HG03060 (cell line): ENCODE data around the gene IL1B.
"Not testable (repeated sequence)": the region's sequence is repeated elsewhere in the genome, so short reads cannot be mapped to it uniquely, and the experiment has no call there.

ENCODE experiments used
- ATAC-seq: cut with Tn5 transposase; IDR thresholded peaks from one replicate; pipeline ENCODE4 v1.9.1; 2021; ENCODE audit warnings: low read depth, moderate number of reproducible peaks; ENCODE audit not compliant: unreplicated experiment

The IL1B gene

DNA sequence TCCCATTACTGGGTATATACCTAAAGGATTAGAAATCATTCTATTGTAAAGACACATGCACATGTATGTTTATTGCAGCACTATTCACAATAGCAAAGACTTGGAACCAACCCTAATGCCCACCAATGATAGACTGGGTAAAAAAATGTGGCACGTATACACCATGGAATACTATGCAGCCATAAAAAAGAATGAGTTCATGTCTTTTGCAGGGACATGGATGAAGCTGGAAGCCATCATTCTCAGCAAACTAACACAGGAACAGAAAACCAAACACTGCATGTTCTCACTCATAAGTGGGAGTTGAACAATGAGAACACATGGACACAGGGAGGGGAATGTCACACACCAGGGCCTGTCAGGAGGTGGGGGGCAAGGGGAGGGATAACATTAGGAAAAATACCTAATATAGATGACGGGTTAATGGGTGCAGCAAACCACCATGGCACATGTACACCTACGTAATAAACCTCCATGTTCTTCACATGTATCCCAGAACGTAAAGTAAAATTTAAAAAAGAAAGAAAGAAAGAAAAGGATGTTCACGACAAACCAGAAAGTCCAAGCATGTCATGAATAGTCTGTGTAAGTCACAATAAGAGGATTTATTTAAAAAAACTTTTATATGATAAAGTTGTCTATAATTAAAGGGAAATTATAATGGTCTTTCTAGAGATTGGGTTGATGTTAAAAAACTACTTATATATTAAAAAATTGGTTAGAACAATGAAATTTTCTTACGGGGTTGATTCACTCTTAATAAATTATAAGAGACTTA is 23.0 kb upstream of the IL1B start:
- not testable (repeated sequence) for ATAC-seq

DNA sequence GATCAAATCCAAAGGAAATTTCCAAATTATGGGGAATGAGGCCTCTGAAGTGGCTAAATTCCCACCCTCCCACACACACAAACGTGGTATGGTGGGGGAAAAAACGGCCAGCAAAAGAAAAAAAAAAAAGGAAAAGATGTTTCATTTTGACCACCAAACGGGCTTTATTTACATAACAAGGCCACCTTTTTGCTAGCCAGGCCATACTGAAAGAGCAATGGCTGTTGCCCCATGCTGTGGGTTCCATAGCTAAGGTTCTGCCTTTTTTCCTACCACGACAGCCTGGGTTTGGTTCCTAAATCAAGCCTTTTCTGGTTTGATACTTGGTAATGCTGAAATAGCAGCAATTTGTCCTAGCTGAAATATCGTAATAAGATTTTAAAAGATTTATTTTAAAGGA is 14.0 kb upstream of the IL1B start:
- no peak for ATAC-seq

DNA sequence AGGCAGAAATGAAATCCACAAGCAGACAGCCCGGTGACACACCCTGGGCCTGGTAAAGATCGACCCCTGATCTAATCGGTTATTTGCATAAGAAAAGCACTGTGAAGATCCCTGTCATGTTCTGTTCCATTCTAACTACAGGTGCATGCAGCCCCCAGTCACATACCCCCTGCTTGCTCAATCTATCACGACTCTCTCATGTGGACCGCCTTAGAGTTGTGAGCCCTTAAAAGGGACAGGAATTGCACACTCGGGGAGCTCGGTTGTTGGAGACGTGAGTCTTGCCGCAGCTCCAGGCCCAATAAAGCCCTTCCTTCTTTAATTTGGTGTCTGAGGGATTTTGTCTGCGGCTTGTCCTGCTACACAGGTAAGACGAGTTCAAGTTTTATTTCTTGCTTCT is 13.4 kb upstream of the IL1B start:
- no peak for ATAC-seq

DNA sequence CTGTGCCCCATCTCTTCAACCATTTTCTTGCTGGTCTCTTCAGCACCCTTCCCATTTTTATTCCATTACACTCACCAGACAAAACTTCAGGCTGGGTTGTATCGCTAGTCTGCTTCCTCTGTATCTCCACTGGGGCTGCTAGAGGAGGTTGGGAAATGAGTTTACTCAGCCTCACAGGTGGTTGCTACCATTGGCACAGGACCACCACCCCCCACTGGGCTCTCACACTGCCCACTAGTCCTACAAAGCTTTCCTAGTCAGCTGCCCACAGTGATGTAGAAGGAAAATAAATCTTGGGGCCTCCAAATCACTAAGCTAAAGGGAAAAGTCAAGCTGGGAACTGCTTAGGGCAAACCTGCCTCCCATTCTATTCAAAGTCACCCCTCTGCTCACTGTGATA is 12.3 kb upstream of the IL1B start:
- ATAC-seq, result no peak

DNA sequence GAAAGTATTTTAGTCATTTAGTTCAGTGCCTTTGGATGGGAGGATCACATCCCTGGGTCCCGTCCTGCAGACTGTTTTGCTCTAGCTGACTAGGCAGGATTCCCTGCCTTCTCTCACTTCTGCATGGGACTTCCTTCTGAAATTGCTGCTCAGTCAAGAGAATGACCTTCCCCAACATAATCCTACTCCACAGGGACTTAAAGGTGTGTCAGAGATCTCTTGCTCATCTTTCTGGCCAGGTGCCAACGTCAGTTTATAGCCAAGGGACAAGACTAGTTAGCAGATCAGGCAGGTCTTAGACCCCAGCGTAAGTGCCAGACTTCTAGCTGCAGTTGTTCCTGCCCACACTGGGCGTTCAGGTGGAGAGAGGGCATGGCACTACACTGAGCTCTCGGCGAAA is 9.5 kb upstream of the IL1B start:
- no peak for ATAC-seq

DNA sequence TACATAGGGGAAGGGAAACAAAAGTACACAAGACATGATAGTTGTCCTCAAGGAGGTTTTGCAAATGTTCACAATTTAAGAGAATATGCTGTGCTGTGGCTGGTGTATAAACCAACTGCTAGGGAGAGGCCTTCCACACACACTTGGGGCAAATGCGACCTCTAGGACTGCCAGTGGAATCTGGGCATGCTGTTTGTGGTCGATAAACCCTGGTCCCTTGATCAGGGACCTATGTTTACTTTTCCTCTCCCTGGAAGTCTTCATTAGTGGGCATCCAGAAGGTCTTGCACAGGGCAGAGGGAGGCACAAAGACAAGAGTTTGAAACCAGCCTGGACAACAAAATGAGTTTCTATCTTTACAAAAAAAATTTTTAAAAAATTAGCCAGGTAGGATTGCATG is 7.3 kb upstream of the IL1B start:
- ATAC-seq, result no peak

DNA sequence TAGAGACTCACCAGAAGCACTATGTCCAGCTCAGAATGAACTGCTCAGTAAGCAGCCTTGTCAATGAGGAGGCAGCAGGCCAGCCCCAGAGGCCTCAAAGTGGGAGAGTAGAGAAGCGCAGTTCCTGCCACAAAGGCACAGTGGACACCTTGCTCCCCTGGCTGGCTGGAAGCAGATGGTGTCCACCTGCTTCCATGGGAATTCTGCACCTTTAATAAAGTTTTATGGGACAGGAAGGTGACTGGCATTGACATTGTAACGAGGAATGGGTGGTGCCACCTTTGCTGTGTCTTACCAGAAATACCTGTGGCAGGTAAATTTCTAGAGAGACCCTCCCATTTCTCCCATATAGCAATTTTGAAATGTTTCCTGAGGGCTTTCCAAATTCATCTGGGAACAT is 6.7 kb upstream of the IL1B start:
- no peak for ATAC-seq

DNA sequence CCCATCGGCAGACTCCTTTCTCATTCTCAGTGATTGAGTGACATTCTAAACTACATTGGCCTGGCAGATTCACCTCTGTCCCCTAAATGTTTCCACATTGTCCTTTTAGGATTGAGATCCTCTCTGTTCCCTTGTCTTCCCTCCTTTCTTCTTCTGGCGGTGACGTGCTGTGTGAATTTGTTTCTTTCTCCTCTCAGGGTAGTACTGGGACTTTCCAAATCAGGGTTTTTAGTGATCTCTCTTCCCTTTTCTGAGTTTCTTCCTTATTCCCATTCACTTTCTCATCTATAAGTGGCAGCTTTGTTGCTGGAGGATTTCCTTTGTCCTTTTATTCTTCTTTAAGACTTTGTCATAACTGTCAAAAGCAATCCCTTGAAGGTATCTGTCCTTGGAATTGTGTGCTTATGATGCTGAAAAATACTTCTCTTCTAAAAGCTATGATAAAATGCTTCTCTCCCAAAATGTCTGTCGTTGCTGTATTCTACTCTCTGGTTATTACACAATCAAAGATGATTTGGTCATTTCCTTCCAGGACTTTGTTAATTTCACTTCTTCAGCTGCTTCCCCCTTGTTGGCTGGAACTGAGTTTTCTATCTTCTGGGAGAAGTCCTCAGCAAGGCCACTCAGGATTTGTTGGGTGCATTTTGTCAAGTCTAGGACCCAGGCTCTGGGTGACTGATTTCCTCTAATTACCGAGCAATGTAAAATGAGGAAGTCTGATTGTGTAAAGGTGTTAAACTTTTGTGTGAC is 4.9 kb upstream of the IL1B start:
- no peak for ATAC-seq

DNA sequence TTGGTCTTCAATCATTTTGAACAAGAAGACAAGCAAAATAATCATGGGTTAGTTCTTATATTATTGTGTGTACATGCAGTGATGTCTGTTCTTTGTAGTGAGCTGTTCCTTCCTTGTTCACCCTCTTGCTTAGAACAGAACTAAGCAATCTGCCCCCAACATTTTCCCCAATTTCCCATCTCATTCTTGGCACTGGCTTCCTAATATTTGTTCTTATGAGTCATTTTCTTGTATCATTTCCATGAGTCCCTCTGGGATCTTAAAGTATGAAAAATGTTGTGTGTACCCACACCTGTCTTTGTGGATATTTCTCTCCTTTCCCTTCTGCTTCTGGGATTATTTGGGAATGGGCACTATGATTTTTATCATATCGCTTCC is 3.5 kb upstream of the IL1B start:
- no peak for ATAC-seq

DNA sequence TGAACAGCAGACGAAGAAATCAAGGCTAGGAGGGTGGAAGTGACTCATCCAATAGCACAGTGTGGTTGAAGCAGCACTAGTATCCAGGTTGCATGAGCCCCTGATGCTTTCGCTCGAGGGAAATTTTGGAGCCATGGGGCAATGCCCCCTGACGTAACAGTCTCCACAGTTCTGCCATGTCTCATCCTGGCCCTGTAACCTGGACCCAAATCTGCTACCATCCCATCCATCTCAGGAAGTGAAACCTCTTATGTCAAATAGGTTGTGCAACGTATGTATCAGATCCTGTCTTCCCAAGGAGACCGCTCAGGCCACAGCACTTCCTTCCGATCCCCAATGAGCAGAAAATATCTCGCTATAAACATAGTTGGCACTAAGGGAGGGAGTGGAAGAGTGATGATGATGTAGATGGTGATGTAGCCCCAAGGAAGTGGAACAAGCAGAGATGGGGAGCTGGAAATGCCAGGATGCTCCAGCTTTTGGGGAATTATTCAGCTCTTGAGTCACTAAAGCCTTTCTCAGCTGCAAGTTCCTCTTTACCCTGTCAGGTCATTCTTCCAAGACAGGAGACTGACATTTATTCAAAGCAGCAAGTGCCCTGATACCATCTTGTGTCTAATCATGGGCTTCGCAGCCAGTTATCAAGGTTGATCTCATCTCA is 3.0 kb upstream of the IL1B start:
- ATAC-seq, result no peak

DNA sequence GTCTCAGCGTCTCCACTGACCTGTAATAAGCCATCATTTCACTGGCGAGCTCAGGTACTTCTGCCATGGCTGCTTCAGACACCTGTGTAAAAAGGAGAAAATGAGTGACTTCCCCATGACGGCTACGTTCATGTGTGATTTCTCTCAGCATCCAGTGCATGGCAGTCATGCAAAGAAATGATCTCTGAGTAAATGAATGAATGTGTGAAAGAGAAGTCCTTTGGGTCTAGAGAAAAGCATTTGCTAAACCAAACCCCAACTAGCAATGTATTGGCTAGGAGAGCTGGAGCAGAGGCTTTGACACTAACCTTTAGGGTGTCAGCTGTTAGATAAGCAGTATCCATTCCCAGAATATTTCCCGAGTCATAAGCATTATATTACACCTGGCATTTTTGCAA is 417 bp downstream of the IL1B start:
- ATAC-seq, result no peak

DNA sequence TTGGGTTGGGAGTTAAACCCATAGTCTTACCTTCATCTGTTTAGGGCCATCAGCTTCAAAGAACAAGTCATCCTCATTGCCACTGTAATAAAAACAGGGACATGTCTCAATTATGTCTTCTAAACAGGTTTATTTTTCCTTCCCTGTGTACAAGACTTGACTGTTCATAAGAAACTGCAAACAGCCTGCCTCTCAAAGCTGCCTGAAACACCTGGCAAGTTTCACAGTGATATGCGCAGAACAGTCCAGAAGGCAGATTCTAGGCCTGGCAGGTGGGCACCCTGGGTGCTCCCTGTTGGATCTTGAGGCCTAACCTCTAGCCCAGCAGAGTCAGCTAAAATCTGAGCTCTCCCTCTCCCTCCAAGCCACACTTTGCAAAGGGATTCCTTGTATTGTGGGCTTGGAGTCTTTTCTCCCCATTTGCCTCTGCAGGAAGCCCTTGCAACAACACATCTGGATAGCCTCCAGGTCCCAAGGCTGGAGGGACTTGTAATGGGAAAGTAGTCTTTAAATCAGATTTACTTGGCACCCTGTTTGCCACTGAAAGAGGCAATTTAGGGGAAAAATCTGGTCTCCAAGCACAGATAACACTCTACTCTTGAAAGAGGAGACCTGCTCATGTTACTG is 930 bp downstream of the IL1B start:
- no peak for ATAC-seq

DNA sequence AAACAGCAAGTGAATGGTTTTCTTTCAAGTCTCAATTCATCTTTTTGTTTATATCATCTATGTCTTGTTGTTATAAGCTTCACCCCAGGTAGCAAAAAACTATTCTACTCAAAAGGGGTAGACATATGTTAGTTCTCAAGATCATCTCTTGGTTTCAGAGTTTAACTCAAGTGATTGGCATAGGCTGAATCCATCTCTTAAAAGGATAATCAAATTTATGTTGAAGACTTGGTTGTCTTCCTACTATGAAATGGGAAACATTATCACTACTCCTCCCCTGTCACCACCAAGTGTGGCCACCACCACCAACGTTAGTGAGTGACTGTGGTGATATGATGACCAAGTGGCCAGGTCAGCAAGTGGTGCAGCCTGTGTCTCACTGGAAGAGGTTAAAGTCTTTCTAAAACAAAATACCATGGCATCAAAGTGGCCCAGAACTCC is 1.5 kb downstream of the IL1B start:
- no peak for ATAC-seq

DNA sequence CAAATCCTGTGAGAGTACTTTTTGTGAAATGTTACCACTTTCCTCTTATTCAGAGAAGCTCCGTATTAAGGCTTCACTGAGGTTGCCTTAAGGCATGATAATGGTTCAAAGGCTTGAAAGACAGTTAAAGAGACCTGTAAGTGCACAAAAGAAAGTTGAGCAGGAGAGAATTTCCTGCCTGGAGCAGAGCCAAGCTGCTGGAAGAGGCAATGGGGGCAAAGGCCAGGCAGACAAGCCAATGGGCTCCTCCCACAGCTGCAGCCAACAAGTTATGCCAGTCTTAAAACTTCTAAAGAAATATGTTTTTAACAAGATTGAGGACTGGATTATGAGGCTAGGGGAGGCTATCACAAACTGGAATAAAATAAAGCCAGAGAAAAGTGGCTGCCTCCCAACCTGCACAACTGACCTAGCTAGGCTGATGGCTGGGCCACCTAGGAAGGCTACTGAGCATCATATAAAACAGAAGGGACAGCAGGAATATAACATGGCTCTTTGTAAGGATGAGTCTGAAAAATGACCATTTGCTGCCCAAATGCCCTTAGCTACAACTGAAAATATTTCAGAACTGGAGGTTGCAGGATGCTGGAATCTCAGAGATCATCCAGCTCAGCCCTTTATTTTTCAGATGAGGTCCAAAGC is 2.1 kb downstream of the IL1B start:
- ATAC-seq, result no peak

DNA sequence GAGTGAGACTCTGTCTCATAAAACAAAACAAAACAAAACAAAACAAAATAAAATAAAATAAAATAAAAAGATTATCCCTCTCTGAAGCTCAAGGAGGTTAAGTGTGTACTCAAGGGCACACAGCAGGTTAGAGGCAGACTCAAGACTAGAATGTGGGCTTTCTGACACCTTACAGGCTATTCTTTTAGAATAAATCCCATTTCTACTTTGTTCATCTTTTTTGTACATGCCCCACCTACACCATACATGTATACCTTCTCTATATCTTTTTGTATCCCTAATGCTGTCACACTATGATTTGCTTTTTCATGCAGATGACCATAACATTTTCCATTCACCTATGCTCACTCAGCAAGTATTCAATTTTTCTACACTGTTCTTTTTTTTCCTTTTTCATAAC is 2.6 kb downstream of the IL1B start:
- no peak for ATAC-seq

DNA sequence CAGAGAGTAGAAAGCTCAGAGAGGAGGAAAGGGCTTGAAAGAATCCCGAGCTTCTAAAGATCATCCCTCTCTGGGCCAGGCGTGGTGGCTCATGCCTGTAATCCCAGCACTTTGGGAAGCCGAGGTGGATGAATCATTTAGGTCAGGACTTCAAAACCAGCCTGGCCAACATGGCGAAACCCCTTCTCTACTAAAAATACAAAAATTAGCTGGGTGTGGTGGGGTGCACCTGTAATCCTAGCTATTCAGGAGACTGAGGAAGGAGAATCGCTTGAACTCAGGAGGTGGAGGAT is 3.0 kb downstream of the IL1B start:
- not testable (repeated sequence) for ATAC-seq

DNA sequence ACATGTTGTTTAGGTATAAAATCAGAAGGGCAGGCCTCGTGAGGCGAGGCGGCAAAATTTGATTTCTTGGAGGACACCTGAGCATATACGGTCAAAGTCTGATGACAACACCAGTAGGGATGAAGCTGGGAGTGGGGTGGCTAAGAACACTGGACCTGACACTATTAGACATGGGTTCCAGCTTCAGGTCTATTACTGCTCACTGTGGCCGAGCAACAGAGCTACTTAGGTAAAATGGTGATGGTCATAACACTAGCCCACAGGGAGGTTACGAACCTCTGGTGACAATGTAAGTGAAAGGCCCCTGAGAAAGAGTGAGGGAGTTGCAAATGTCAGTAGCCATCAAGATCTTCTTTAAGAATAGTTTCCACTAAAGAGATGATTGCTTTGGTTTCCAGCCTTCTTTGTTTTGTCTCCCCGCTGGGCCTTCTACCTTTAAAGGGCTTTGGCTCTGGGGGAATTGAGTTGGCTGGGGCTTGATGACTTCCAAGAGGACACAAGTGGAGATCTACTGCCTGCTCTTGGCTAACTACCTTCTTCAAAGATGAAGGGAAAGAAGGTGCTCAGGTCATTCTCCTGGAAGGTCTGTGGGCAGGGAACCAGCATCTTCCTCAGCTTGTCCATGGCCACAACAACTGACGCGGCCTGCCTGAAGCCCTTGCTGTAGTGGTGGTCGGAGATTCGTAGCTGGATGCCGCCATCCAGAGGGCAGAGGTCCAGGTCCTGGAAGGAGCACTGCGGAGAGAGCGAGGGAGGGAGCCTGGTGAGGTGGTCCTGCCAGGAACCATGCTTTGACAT is 3.5 kb downstream of the IL1B start:
- no peak for ATAC-seq

DNA sequence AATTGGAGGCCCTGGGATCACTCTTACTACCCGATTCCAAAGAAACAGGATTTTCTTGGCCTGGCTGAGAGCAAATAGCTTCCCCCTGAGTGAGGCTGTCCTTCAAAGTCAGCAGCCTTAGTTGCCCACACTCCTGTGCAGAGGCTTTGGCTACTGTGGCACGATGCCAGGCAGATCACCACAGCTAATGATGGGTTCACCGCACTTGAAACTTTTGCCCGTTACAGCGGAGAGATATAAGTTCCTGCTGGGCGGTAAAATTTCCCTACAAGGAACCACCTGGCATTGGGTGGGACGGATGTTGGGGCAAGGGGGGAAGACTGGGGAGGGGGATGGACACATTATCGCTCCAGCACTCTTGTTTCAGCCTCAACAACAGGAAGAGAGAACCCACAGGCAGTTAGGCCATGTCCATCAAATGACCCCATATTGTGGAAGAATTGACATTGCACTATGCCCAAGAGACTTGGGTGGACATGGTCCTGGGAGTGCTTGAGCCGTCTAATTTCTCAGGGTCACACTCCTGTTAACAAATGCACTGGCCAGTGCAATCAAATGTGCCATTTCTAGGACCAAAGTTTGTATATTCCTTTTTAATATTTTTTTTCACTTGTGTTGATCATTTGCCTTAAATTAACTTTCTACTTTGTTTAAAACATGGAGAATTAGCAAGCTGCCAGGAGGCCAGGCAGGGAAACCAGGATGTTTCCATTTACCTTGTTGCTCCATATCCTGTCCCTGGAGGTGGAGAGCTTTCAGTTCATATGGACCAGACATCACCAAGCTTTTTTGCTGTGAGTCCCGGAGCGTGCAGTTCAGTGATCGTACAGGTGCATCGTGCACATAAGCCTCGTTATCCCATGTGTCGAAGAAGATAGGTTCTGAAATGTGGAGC is 4.4 kb downstream of the IL1B start:
- no peak for ATAC-seq

DNA sequence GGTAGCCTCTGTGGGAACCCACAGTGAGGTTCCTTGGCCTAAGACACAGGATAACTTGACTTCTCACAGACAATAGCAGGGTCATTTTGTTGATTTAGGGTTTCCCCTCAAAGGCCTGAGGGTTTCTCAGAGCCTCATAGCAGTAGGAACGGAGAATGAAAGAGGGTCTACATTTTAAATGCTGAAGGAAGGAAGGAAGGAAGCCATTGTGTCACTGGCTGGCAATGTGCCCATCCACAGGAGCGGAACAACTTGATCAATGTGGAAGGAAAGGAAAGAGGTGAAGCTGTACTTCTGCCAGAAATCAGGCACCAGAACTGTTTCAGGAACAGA is 5.1 kb downstream of the IL1B start:
- no peak for ATAC-seq
